HG02981 (cell line): ENCODE results near the gene LAMB1.

Source experiments
- ATAC-seq: cut with Tn5 transposase; IDR thresholded peaks from one replicate; pipeline ENCODE4 v1.9.1; 2021; ENCODE audit warnings: mild to moderate bottlenecking, moderate library complexity; ENCODE audit not compliant: unreplicated experiment

Gene LAMB1

GRCh38 chr7:107884066-107884818 lies 118.7 kb downstream of the LAMB1 start:
- no peak for ATAC-seq

- no peak for ATAC-seq
Observed at GRCh38 chr7:107882766-107883165, 120.2 kb downstream of the LAMB1 start.

- peak; percentile 60 for ATAC-seq
Observed at GRCh38 chr7:107879400-107880035, 123.4 kb downstream of the LAMB1 start.

GRCh38 chr7:107878636-107879035 lies 124.3 kb downstream of the LAMB1 start:
- ATAC-seq: no peak

GRCh38 chr7:107877731-107878382 lies 125.1 kb downstream of the LAMB1 start:
- no peak for ATAC-seq

- no peak for ATAC-seq
Observed at GRCh38 chr7:107876916-107877315, 126.0 kb downstream of the LAMB1 start.

- ATAC-seq: peak; percentile 63
Observed at GRCh38 chr7:107874605-107875446, 128.1 kb downstream of the LAMB1 start.

GRCh38 chr7:107874111-107874510 lies 128.8 kb downstream of the LAMB1 start:
- no peak for ATAC-seq
